Right lobe of liver (tissue), 6 donors: ENCODE measurements around the gene METTL23. TPM values are rescaled to one million over a fixed set of nuclear protein-coding genes. Genes with fewer than 3 reads are reported as not detected.
"Not testable (repeated sequence)": the region's sequence is repeated elsewhere in the genome, so short reads cannot be mapped to it uniquely, and the experiment has no call there.

Source experiments
- ATAC-seq, 4 donors: fragments of 200-7000 bp; cut with Tn5 transposase; one replicate each; pipeline ENCODE4 v1.9.1; 2020; ENCODE audit warnings: mild to moderate bottlenecking in 4 of 4, moderate library complexity in 4 of 4
- DNase-seq, 3 donors: peaks; one replicate each; pipeline ENCODE4 v3.0.0-alpha.2; 2020
- H3K27ac ChIP-seq, 3 donors: fragments of 200-600 bp; one replicate each; pipeline ENCODE4 v1.8.0; 2022
- H3K27me3 ChIP-seq, 2 donors: fragments of 200-600 bp; one replicate each; pipeline ENCODE4 v1.8.0; 2022
- H3K36me3 ChIP-seq, 4 donors: fragments of 200-600 bp; sonication (generic) in 1 of 4; one replicate each; pipeline versions ENCODE4 v1.5.1 to v1.8.0; 2017 to 2022; ENCODE audit warnings: control low read depth in 1 of 4
- H3K4me1 ChIP-seq, 4 donors: fragments of 200-600 bp; sonication (generic) in 1 of 4; one replicate each; pipeline versions ENCODE4 v1.5.1 to v1.8.0; 2017 to 2022; ENCODE audit warnings: control low read depth in 1 of 4
- H3K4me3 ChIP-seq, 3 donors: fragments of 200-600 bp; one replicate each; pipeline ENCODE4 v1.8.0; 2022
- H3K9me3 ChIP-seq, 4 donors: fragments of 200-600 bp; sonication (generic) in 1 of 4; one replicate each; pipeline versions ENCODE4 v1.5.1 to v1.8.0; 2017 to 2022; ENCODE audit warnings: control low read depth in 1 of 4
- POLR2A ChIP-seq: fragments of 450-650 bp; IDR thresholded peaks from one replicate; pipeline ENCODE4 v1.6.1; 2017; ENCODE audit warnings: antibody characterized with exemption, mild to moderate bottlenecking
- WGBS: methylation state at CpG from one replicate; pipeline ENCODE4 v1.1.6; 2018; ENCODE audit warnings: low coverage, low lambda C conversion rate; ENCODE audit not compliant: insufficient coverage; ENCODE audit errors: missing lambda C conversion rate; 5-methylcytosine and 5-hydroxymethylcytosine counted together
- intact Hi-C, 2 donors: fragments of 100-400 bp; cut with DNase I; formaldehyde crosslinking; loops; one replicate each; pipeline versions ENCODE4 v1.11.2 to v1.14.1; 2022
- total RNA-seq, 6 experiments: library from RNA; depleted of rRNA in 2 of 6; stranded (reverse); fragments of >200 nt in 2 of 6; fragmentation: NEBNext Ultra II Directional in 3 of 6; extraction: Animal tissue kit (Norgen Biotek cat#: 25700) in 3 of 6; gene quantifications; one replicate each; pipeline versions ENCODE4 v1.1.0 to v1.2.4, GENCODE V29; 2016 to 2023
- TF ChIP-seq, protein P1 (sequence below), 4 donors: fragments of 200-600 bp in 3 of 4; fragments of 450-650 bp in 1 of 4; IDR thresholded peaks; one replicate each; pipeline versions ENCODE4 v1.5.1 to v1.8.0; 2016 to 2022; ENCODE audit warnings: antibody characterized with exemption in 4 of 4, mild to moderate bottlenecking in 2 of 4
- donor health status: DM: no; HTN: yes; CAD: no.
- donor health status: DM: no; HTN: no; CAD: no.
- donor health status: DM: no; HTN: no; CAD: no.
- donor health status: DM: no; HTN: yes; CAD: no.
- donor health status: DM: no; HTN: yes; CAD: no.

The METTL23 gene
- total RNA-seq, 6 experiments from 2014 or later, result 16.0 to 25.0 (median 18.7) TPM

DNA sequence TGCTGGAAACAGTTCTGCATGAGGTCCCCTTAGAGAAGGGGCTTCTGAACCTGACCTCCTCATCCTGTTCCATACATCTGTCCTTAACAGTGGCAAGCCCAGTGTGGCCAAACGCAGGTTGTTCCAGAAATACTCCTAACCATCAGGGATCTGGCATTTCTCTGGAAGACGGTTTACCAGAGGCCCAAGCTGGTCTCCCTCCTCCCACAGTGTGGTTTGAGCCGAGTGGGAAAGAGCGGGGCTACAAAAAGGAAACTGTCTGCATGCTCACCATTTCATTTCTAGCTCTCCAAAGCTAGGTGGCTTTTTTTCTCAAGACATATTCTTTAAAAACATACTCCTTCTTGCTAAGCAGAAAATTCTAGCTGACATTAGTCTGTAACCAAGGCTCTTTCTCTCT, 21.8 kb upstream of the METTL23 start:
- H3K9me3 ChIP-seq, result no peaks in the 10 kb centered on the region
- no peak for TF ChIP-seq POLR2A
- TF ChIP-seq, protein P1, sequence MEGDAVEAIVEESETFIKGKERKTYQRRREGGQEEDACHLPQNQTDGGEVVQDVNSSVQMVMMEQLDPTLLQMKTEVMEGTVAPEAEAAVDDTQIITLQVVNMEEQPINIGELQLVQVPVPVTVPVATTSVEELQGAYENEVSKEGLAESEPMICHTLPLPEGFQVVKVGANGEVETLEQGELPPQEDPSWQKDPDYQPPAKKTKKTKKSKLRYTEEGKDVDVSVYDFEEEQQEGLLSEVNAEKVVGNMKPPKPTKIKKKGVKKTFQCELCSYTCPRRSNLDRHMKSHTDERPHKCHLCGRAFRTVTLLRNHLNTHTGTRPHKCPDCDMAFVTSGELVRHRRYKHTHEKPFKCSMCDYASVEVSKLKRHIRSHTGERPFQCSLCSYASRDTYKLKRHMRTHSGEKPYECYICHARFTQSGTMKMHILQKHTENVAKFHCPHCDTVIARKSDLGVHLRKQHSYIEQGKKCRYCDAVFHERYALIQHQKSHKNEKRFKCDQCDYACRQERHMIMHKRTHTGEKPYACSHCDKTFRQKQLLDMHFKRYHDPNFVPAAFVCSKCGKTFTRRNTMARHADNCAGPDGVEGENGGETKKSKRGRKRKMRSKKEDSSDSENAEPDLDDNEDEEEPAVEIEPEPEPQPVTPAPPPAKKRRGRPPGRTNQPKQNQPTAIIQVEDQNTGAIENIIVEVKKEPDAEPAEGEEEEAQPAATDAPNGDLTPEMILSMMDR (IDR thresholded peaks at IDR 0.05), result no peak
- H3K4me1 ChIP-seq, result no peaks in the 10 kb centered on the region
- DNase-seq (no peak), ATAC-seq (no peak)
- H3K27ac ChIP-seq, result no peak overlapping the region
- no peaks in the 10 kb centered on the region for H3K36me3 ChIP-seq
- no peak overlapping the region for H3K4me3 ChIP-seq
- WGBS, result 69% methylated on average over 3 of the region's 4 CpGs
- intact Hi-C loops, result no loop called here
- H3K27me3 ChIP-seq, result no peaks in the 10 kb centered on the region

DNA sequence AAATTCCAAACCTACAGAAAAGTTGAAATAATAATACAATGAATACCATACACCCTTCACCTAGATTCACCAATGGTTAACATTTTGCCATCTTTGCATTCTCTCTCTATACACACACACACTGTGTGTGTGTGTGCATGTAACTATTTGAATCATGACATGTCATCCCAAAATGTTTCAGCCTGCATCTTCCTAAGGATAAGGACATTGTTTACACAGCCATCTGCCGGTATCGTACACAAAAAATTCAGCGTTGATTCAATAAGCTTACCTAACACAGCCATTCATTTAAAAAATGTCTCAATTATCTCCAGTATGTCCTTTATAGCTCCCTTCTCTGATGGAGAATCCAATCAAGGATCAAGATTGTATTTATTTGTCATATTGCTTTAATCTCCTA, 19.8 kb upstream of the METTL23 start:
- H3K9me3 ChIP-seq, result no peaks in the 10 kb centered on the region
- H3K4me3 ChIP-seq, result no peak overlapping the region
- H3K27ac ChIP-seq, result no peak overlapping the region
- ATAC-seq (no peak), DNase-seq (no peak)
- intact Hi-C loops, result no loop called here
- no peaks in the 10 kb centered on the region for H3K27me3 ChIP-seq
- H3K4me1 ChIP-seq, result peaks cover 0 to 4% (median 0%) of the 10 kb centered on the region in 4 donors
- WGBS, result 88% methylated on average over 3 of the region's 3 CpGs
- TF ChIP-seq POLR2A, result no peak
- TF ChIP-seq, protein P1 (IDR thresholded peaks at IDR 0.05), result no peak
- no peaks in the 10 kb centered on the region for H3K36me3 ChIP-seq

- ATAC-seq, result no peak
- Histone ChIP-seq H3K9me3 (no peaks in the 10 kb centered on the region), H3K27ac (peak overlapping the region in 1 of 3 donors; percentile 30), H3K4me3 (no peak overlapping the region), H3K27me3 (no peaks in the 10 kb centered on the region), H3K36me3 (peaks cover 0 to 4% (median 0%) of the 10 kb centered on the region in 4 donors), H3K4me1 (peaks cover 0 to 4% (median 0%) of the 10 kb centered on the region in 4 donors)
- TF ChIP-seq, protein P1 (IDR thresholded peaks at IDR 0.05), result no peak
- TF ChIP-seq POLR2A, result no peak
- WGBS, result 71% methylated on average over 5 of the region's 14 CpGs
- intact Hi-C loops, result no loop called here
- no peak for DNase-seq
Observed at GRCh38 chr17:76707985-76708807, 18.4 kb upstream of the METTL23 start.

DNA sequence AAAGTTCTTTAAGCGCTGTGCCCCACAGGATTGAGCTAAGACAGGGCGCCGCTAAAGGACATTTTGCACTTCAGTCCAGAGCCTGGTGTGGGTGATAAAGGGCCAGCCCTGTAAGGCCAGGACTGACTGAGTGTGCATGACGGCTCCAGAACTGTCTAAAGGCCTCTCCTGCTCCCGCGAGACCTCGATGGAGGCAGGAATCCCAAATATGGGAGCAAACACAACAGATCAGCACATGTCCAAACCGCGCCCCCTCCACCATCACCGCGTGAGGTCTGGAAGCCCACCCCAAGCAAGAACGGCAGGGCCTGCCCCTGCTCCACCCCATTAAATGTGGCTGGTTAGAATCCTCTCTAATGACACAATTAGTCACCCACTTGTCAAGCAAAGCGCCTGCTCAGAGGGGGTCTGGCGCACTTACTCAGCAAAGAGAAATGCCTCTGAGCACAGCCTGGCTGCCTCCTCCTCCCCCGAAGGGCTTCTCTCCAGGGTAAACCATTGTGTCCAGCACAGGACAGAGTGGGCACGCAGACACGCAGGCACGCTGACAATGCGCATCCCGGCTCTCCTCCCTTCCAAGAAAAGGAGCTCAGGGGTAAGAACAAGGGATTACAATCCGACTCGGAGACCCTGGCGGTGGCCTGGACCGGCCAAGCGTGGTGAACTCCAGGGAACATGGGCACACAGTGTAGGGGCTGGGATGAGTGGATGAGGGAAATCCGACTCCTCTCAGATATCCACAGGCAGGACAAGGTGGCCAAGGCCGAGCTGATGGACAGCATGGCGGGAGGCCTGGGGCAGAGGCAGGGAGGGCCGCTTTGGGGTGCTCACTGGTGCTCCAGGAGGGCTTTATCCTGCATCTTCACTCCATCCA, 17.3 kb upstream of the METTL23 start:
- H3K4me1 ChIP-seq, result peaks cover 0 to 4% (median 0%) of the 10 kb centered on the region in 4 donors

GRCh38 chr17:76709951-76710862, 16.4 kb upstream of the METTL23 start:
- DNase-seq, H3K27me3 ChIP-seq, intact Hi-C loops, H3K4me1 ChIP-seq, H3K9me3 ChIP-seq: not testable (repeated sequence)
- WGBS, result 39% methylated on average over 11 of the region's 79 CpGs
- Histone ChIP-seq H3K4me3 (peak overlapping the region; percentile 48 to 67 (median 58)), H3K27ac (peak overlapping the region; percentile 50 to 73 (median 72)), H3K36me3 (peaks cover 0 to 18% (median 3%) of the 10 kb centered on the region in 4 donors)
- peak; percentile 6 to 47 (median 19) for ATAC-seq

More for the DNA sequence above, 17.3 kb upstream of the METTL23 start:
- intact Hi-C loops, result no loop called here
- WGBS, result 53% methylated on average over 14 of the region's 29 CpGs
- H3K27me3 ChIP-seq, result no peaks in the 10 kb centered on the region
- TF ChIP-seq POLR2A, result no peak
- TF ChIP-seq, protein P1 (IDR thresholded peaks at IDR 0.05), result no peak
- ATAC-seq (peak; percentile 7 to 36 (median 18)), DNase-seq (peak in 1 of 3 donors; percentile 52)
- H3K36me3 ChIP-seq, result peaks cover 0 to 15% (median 3%) of the 10 kb centered on the region in 4 donors
- H3K9me3 ChIP-seq, result no peaks in the 10 kb centered on the region
- H3K4me3 ChIP-seq, result peak overlapping the region; percentile 48 to 67 (median 58)
- peak overlapping the region; percentile 50 to 73 (median 72) for H3K27ac ChIP-seq
